ENCODE data around the gene CRACR2A.

DNA sequence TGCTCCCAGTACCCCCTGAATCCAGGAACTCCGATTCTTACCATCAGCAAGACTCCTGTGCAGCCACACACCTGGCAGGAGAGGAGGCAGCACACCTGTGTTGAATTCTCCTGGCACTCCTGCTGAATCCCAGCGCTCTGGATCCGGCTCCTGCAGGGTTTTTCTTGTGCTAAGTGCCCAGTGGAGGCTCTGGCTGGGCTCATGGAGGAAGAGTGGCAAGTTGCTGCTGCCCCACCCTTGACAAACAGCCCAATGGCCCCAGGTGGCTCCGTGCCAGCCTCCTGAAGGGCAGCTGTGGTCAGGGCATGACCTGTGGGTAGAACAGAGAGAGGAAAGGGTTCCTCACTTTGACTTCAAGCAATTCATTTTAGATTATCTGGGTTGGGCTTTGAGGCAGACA lies 20.0 kb downstream of the CRACR2A start:
- no peak for TF ChIP-seq POLR2AphosphoS5 (IDR thresholded peaks at IDR 0.05; ENCODE audit: low read depth, low read length)
- TF ChIP-seq, protein P1, sequence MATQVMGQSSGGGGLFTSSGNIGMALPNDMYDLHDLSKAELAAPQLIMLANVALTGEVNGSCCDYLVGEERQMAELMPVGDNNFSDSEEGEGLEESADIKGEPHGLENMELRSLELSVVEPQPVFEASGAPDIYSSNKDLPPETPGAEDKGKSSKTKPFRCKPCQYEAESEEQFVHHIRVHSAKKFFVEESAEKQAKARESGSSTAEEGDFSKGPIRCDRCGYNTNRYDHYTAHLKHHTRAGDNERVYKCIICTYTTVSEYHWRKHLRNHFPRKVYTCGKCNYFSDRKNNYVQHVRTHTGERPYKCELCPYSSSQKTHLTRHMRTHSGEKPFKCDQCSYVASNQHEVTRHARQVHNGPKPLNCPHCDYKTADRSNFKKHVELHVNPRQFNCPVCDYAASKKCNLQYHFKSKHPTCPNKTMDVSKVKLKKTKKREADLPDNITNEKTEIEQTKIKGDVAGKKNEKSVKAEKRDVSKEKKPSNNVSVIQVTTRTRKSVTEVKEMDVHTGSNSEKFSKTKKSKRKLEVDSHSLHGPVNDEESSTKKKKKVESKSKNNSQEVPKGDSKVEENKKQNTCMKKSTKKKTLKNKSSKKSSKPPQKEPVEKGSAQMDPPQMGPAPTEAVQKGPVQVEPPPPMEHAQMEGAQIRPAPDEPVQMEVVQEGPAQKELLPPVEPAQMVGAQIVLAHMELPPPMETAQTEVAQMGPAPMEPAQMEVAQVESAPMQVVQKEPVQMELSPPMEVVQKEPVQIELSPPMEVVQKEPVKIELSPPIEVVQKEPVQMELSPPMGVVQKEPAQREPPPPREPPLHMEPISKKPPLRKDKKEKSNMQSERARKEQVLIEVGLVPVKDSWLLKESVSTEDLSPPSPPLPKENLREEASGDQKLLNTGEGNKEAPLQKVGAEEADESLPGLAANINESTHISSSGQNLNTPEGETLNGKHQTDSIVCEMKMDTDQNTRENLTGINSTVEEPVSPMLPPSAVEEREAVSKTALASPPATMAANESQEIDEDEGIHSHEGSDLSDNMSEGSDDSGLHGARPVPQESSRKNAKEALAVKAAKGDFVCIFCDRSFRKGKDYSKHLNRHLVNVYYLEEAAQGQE (IDR thresholded peaks at IDR 0.05; ENCODE audit: insufficient read depth in 1 of 2, low read depth in 2 of 2, low read length in 2 of 2) = no peak
